ENCODE measurements around the gene TCF3. TPM values are rescaled to one million over a fixed set of nuclear protein-coding genes. Genes with fewer than 3 reads are reported as not detected.

Gene TCF3
- total RNA-seq, 4 donors from 2014 or later: 61.0 to 105 (median 69.0) TPM

GRCh38 chr19:1577090-1577928 lies 75.1 kb downstream of the TCF3 start:
- WGBS, 2 donors: 83 to 84% methylated on average over 26 to 41 of the region's 41 CpGs
- TF ChIP-seq POLR2A (IDR thresholded peaks at IDR 0.05): no peak
- no peak for TF ChIP-seq CTCF (IDR thresholded peaks at IDR 0.05)
- DNase-seq (ENCODE audit: low spot score in 2 of 2): peak in 1 of 2 donors; percentile 81
- intact Hi-C loops (cut with DNase I; ENCODE audit: low total_unique reads): no loop called here
- H3K4me3 ChIP-seq (ENCODE audit: low read depth, poor library complexity, severe bottlenecking): no peak overlapping the region

- no peak for TF ChIP-seq CTCF (IDR thresholded peaks at IDR 0.05)
- no peak for TF ChIP-seq POLR2A (IDR thresholded peaks at IDR 0.05)
- WGBS, 2 donors: 83 to 91% methylated on average over 9 to 29 of the region's 30 CpGs
- intact Hi-C loops (cut with DNase I; ENCODE audit: low total_unique reads): no loop called here
- DNase-seq (ENCODE audit: low spot score in 2 of 2): no peak
- no peak overlapping the region for H3K4me3 ChIP-seq (ENCODE audit: low read depth, poor library complexity, severe bottlenecking)
Measured at GRCh38 chr19:1576242-1577089, 75.9 kb downstream of the TCF3 start.

- DNase-seq (ENCODE audit: low spot score in 2 of 2): peak in 1 of 2 donors; percentile 72
- TF ChIP-seq POLR2A (IDR thresholded peaks at IDR 0.05): no peak
- no peak for TF ChIP-seq CTCF (IDR thresholded peaks at IDR 0.05)
- WGBS, 2 donors: 79 to 81% methylated on average over 18 to 22 of the region's 22 CpGs
Measured at GRCh38 chr19:1575323-1576241, 76.8 kb downstream of the TCF3 start.

GRCh38 chr19:1574354-1575136 lies 77.9 kb downstream of the TCF3 start:
- no peak overlapping the region for H3K4me3 ChIP-seq (ENCODE audit: low read depth, poor library complexity, severe bottlenecking)
- DNase-seq (ENCODE audit: low spot score in 2 of 2): no peak
- 75 to 80% methylated on average over 28 to 33 of the region's 34 CpGs for WGBS, 2 donors
- TF ChIP-seq POLR2A (IDR thresholded peaks at IDR 0.05) (no peak), CTCF (IDR thresholded peaks at IDR 0.05) (no peak)
- intact Hi-C loops (cut with DNase I; ENCODE audit: low total_unique reads): no loop called here

More at GRCh38 chr19:1575323-1576241, 76.8 kb downstream of the TCF3 start:
- no peak overlapping the region for H3K4me3 ChIP-seq (ENCODE audit: low read depth, poor library complexity, severe bottlenecking)
- intact Hi-C loops (cut with DNase I; ENCODE audit: low total_unique reads): no loop called here

GRCh38 chr19:1572795-1573194 lies 79.6 kb downstream of the TCF3 start:
- intact Hi-C loops (cut with DNase I; ENCODE audit: low total_unique reads): no loop called here
- 82 to 83% methylated on average over 9 of the region's 9 CpGs for WGBS, 2 donors
- no peak overlapping the region for H3K4me3 ChIP-seq (ENCODE audit: low read depth, poor library complexity, severe bottlenecking)
- TF ChIP-seq POLR2A (IDR thresholded peaks at IDR 0.05) (no peak), CTCF (IDR thresholded peaks at IDR 0.05) (no peak)
- no peak for DNase-seq (ENCODE audit: low spot score in 2 of 2)

Measured in lower leg skin (tissue), 4 donors.